IMR-90 (cell line): ENCODE results near the gene BTBD9. TPM values are rescaled to one million over a fixed set of nuclear protein-coding genes. Genes with fewer than 3 reads are reported as not detected.

Experiments
- ATAC-seq: fragments of 200-7000 bp; cut with Tn5 transposase; 2 replicates; pipeline ENCODE4 v1.9.1; 2020; ENCODE audit warnings: low read depth, mild to moderate bottlenecking, moderate library complexity
- BruUV-seq: library from RNA; stranded (reverse); fragments of 400-500 nt; replicated peaks from 2 replicates; lab custom pipeline; 2021; lab: Mats Ljungman, UMichigan
- CTCF ChIA-PET: fragments of 300-600 bp; formaldehyde crosslinking; extraction: SDS; loops from one replicate; lab custom pipeline; 2021; ENCODE audit warnings: antibody characterized with exemption; lab: Yijun Ruan, JAX
- POLR2A ChIA-PET: fragments of 300-600 bp; sonication (Branson Sonifier 250); formaldehyde crosslinking; loops from one replicate; lab custom pipeline; 2022; ENCODE audit warnings: antibody characterized with exemption; ENCODE audit not compliant: unreplicated experiment; lab: Charles Lee
- DNase-seq: peaks from one replicate; pipeline ENCODE4 v3.0.0; 2013
- H2AFZ ChIP-seq: replicated peaks from 2 replicates; pipeline ENCODE3; 2013; ENCODE audit warnings: low read length, mild to moderate bottlenecking; ENCODE audit not compliant: poor library complexity
- H2AK5ac ChIP-seq: 2 replicates; pipeline ENCODE4 v1.6.1; 2013; ENCODE audit warnings: low read depth, low read length, inconsistent platforms
- H2AK9ac ChIP-seq: replicated peaks from 2 replicates; pipeline ENCODE3; 2013; ENCODE audit warnings: mild to moderate bottlenecking, low read depth, low read length, moderate library complexity; ENCODE audit not compliant: poor library complexity
- H2BK120ac ChIP-seq: 2 replicates; pipeline ENCODE4 v1.6.1; 2013; ENCODE audit warnings: low read depth, low read length, inconsistent platforms
- H2BK15ac ChIP-seq: 3 replicates; pipeline ENCODE4 v1.6.1; 2013; ENCODE audit warnings: low read depth, low read length, inconsistent platforms
- H2BK20ac ChIP-seq: 2 replicates; pipeline ENCODE4 v1.6.1; 2013; ENCODE audit warnings: low read depth, mild to moderate bottlenecking, inconsistent platforms, low read length, moderate library complexity
- H2BK5ac ChIP-seq: 2 replicates; pipeline ENCODE4 v1.6.1; 2013; ENCODE audit warnings: mild to moderate bottlenecking, low read depth, low read length, inconsistent platforms; ENCODE audit not compliant: poor library complexity, severe bottlenecking
- H3K14ac ChIP-seq: replicated peaks from 2 replicates; pipeline ENCODE4 v1.6.1; 2013; ENCODE audit warnings: low read depth, low read length, inconsistent platforms
- H3K18ac ChIP-seq: 2 replicates; pipeline ENCODE4 v1.6.1; 2013; ENCODE audit warnings: low read depth, low read length, control low read depth
- H3K23ac ChIP-seq: 2 replicates; pipeline ENCODE4 v1.6.1; 2013; ENCODE audit warnings: low read depth, low read length, inconsistent platforms
- H3K27ac ChIP-seq: 2 replicates; pipeline ENCODE4 v1.5.1; 2013; ENCODE audit warnings: mild to moderate bottlenecking, control low read depth, low read length; ENCODE audit not compliant: insufficient read depth
- H3K27me3 ChIP-seq: 2 replicates; pipeline ENCODE4 v1.6.1; 2013; ENCODE audit warnings: low read length; ENCODE audit not compliant: control insufficient read depth, insufficient read depth
- H3K36me3 ChIP-seq: 2 replicates; pipeline ENCODE4 v1.6.1; 2013; ENCODE audit warnings: low read length, mixed read lengths; ENCODE audit not compliant: control insufficient read depth, insufficient read depth
- H3K4ac ChIP-seq: 2 replicates; pipeline ENCODE4 v1.6.1; 2013; ENCODE audit warnings: low read depth, low read length, inconsistent platforms
- H3K4me1 ChIP-seq: 2 replicates; pipeline ENCODE4 v1.6.1; 2013; ENCODE audit warnings: low read length, mixed read lengths; ENCODE audit not compliant: control insufficient read depth, insufficient read depth
- H3K4me2 ChIP-seq: 2 replicates; pipeline ENCODE4 v1.6.1; 2013; ENCODE audit warnings: low read depth, mild to moderate bottlenecking, control low read depth, low read length, moderate library complexity
- H3K4me3 ChIP-seq: 2 replicates; pipeline ENCODE4 v1.5.1; 2013; ENCODE audit warnings: low read depth, mild to moderate bottlenecking, control low read depth, low read length, moderate library complexity; ENCODE audit not compliant: insufficient read depth
- H3K56ac ChIP-seq: 2 replicates; pipeline ENCODE4 v1.6.1; 2013; ENCODE audit warnings: low read length, inconsistent platforms; ENCODE audit not compliant: insufficient read depth; ENCODE audit errors: extremely low read depth
- H3K79me1 ChIP-seq, 2 experiments: 2 replicates each; pipeline ENCODE4 v1.6.1; 2013; ENCODE audit warnings: low read length in 2 of 2, inconsistent platforms in 1 of 2, low read depth in 1 of 2
- H3K9ac ChIP-seq: 2 replicates; pipeline ENCODE4 v1.6.1; 2013; ENCODE audit warnings: low read depth, low read length, control low read depth
- H3K9me1 ChIP-seq: 2 replicates; pipeline ENCODE4 v1.6.1; 2013; ENCODE audit warnings: low read length, inconsistent platforms; ENCODE audit not compliant: insufficient read depth
- H3K9me3 ChIP-seq: 2 replicates; pipeline ENCODE4 v1.6.1; 2013; ENCODE audit warnings: low read length; ENCODE audit not compliant: control insufficient read depth, insufficient read depth
- H4K20me1 ChIP-seq: 2 replicates; pipeline ENCODE4 v1.6.1; 2013; ENCODE audit warnings: low read length, inconsistent platforms; ENCODE audit not compliant: insufficient read depth
- H4K5ac ChIP-seq: 2 replicates; pipeline ENCODE4 v1.6.1; 2013; ENCODE audit warnings: mild to moderate bottlenecking, low read depth, low read length, control low read depth
- H4K8ac ChIP-seq, 2 experiments: 2 replicates each; pipeline ENCODE4 v1.6.1; 2013; ENCODE audit warnings: low read depth in 2 of 2, low read length in 2 of 2, control low read depth in 1 of 2, inconsistent platforms in 1 of 2
- H4K91ac ChIP-seq: 2 replicates; pipeline ENCODE4 v1.6.1; 2013; ENCODE audit warnings: low read depth, low read length, inconsistent platforms; ENCODE audit not compliant: insufficient read depth
- BHLHE40 ChIP-seq: fragments of 150-350 bp; IDR thresholded peaks from 2 replicates; pipeline ENCODE4 v1.6.1; 2016; ENCODE audit warnings: mild to moderate bottlenecking, low read depth, low read length
- CEBPB ChIP-seq: IDR thresholded peaks from 2 replicates; pipeline ENCODE4 v1.6.1; 2012; ENCODE audit warnings: low read depth, low read length, improper control_type of control experiment
- MAFK ChIP-seq: IDR thresholded peaks from 2 replicates; pipeline ENCODE4 v1.6.1; 2012; ENCODE audit warnings: low read depth, low read length, improper control_type of control experiment
- MAZ ChIP-seq: IDR thresholded peaks from 2 replicates; pipeline ENCODE4 v1.6.1; 2012; ENCODE audit warnings: low read depth, mild to moderate bottlenecking, low read length, improper control_type of control experiment, moderate library complexity, borderline replicate concordance
- POLR2A ChIP-seq: IDR thresholded peaks from 2 replicates; pipeline ENCODE4 v1.6.1; 2012; ENCODE audit warnings: mild to moderate bottlenecking, low read depth, low read length
- RCOR1 ChIP-seq: IDR thresholded peaks from 2 replicates; pipeline ENCODE4 v1.6.1; 2012; ENCODE audit warnings: mild to moderate bottlenecking, low read length, improper control_type of control experiment; ENCODE audit not compliant: insufficient replicate concordance
- WGBS, 2 experiments: methylation state at CpG; one replicate each; pipeline versions ENCODE4 v1.1.5 to v1.1.7; 2013; ENCODE audit warnings: missing lambda C conversion rate in 2 of 2; ENCODE audit not compliant: insufficient read length in 1 of 2; ENCODE audit errors: extremely low coverage in 2 of 2; 5-methylcytosine and 5-hydroxymethylcytosine counted together
- dilution Hi-C: fragments of 300-500 bp; cut with HindIII; formaldehyde crosslinking; loops from one replicate; pipeline ENCODE4 v1.14.3; 2018; ENCODE audit warnings: low sequenced_read_pairs; ENCODE audit not compliant: unreplicated experiment
- in situ Hi-C: fragments of 300-500 bp; cut with MboI; formaldehyde crosslinking; loops from 3 replicates; pipeline ENCODE4 v1.14.3; 2019; ENCODE audit warnings: low sequenced_read_pairs, inconsistent platforms, mixed read lengths
- intact Hi-C: fragments of 100-400 bp; cut with micrococcal nuclease; formaldehyde crosslinking; loops from 2 replicates; pipeline ENCODE4 v1.10.0; 2022
- polyA plus RNA-seq, 3 experiments: library from polyadenylated mRNA; depleted of rRNA; stranded (reverse); fragments of >200 nt; gene quantifications; 2 replicates each; pipeline ENCODE4 v1.2.3, GENCODE V29; 2012; ENCODE audit warnings: low replicate concordance in 1 of 3
- total RNA-seq: library from RNA; depleted of rRNA; stranded (reverse); fragments of >200 nt; gene quantifications from 2 replicates; pipeline ENCODE4 v1.2.3, GENCODE V29; 2012
- TF ChIP-seq, protein P1 (sequence below): fragments of 150-350 bp; IDR thresholded peaks from 2 replicates; pipeline ENCODE4 v1.6.1; 2017; ENCODE audit warnings: mild to moderate bottlenecking, antibody characterized with exemption, low read length, low read depth
- TF ChIP-seq, protein P2 (sequence below): conservative IDR thresholded peaks from 2 replicates; pipeline ENCODE4 v1.5.1; 2012; ENCODE audit warnings: mild to moderate bottlenecking, low read depth, low read length, improper control_type of control experiment
- TF ChIP-seq, protein P3 (sequence below): fragments of 150-350 bp; IDR thresholded peaks from 2 replicates; pipeline ENCODE4 v1.6.1; 2016; ENCODE audit warnings: low read depth, mild to moderate bottlenecking, low read length, moderate library complexity, borderline replicate concordance

Gene BTBD9
- total and polyA plus RNA-seq, 2 of the 4 experiments (the other 2 are of a cell fraction): 4.1 to 22.0 TPM

DNA sequence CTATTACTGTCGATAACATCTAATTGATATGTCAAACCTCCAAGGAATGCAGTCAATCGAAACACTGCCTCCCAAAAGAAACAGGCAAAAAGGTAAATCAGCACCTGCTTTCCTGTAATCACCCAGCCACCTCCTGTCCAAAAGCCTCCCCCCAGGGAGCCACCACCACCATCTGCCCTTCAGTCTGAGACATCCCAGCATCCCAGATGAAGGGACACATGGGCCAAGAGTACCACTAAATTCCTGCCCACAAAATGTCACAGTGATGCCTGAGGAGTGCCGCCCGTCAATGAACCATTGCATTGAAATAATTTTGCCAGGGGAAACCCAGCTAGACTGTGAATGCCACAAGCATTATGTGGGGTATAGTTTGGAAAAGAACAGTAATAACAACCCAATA, 418.5 kb downstream of the BTBD9 start:
- no peak overlapping the region for H3K23ac ChIP-seq
- intact Hi-C loops (no loop called here), in situ Hi-C loops (no loop called here), dilution Hi-C loops (no loop called here)
- ChIA-PET CTCF (no interaction called here), POLR2A (no interaction called here)
- no peak overlapping the region for H3K4me3 ChIP-seq
- ATAC-seq (no peak), DNase-seq (no peak)
- no peaks in the 10 kb centered on the region for H4K20me1 ChIP-seq
- H3K79me1 ChIP-seq: no peaks in the 10 kb centered on the region
- no peak overlapping the region for H3K14ac ChIP-seq
- no peak overlapping the region for H3K4me2 ChIP-seq
- H3K9me1 ChIP-seq: 0 out of 2 replicates have a peak, but pooled peaks cover 3% of the 10 kb centered on the region
- H3K4me1 ChIP-seq: no peaks in the 10 kb centered on the region
- no peak overlapping the region for H3K27ac ChIP-seq
- H2AFZ ChIP-seq: no peak overlapping the region
- no CpG with 5 or more reads among the region's 4 CpGs for WGBS, 2 experiments
- H4K8ac ChIP-seq: no peak overlapping the region
- no peaks in the 10 kb centered on the region for H3K9me3 ChIP-seq
- no TSS peak for BruUV-seq
- H2BK120ac ChIP-seq: no peak overlapping the region
- H3K27me3 ChIP-seq: no peaks in the 10 kb centered on the region
- TF ChIP-seq BHLHE40 (no peak), CEBPB (no peak), POLR2A (no peak), RCOR1 (no peak), MAFK (no peak), MAZ (no peak)
- TF ChIP-seq, protein P1, sequence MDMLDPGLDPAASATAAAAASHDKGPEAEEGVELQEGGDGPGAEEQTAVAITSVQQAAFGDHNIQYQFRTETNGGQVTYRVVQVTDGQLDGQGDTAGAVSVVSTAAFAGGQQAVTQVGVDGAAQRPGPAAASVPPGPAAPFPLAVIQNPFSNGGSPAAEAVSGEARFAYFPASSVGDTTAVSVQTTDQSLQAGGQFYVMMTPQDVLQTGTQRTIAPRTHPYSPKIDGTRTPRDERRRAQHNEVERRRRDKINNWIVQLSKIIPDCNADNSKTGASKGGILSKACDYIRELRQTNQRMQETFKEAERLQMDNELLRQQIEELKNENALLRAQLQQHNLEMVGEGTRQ: no peak
- TF ChIP-seq, protein P2, sequence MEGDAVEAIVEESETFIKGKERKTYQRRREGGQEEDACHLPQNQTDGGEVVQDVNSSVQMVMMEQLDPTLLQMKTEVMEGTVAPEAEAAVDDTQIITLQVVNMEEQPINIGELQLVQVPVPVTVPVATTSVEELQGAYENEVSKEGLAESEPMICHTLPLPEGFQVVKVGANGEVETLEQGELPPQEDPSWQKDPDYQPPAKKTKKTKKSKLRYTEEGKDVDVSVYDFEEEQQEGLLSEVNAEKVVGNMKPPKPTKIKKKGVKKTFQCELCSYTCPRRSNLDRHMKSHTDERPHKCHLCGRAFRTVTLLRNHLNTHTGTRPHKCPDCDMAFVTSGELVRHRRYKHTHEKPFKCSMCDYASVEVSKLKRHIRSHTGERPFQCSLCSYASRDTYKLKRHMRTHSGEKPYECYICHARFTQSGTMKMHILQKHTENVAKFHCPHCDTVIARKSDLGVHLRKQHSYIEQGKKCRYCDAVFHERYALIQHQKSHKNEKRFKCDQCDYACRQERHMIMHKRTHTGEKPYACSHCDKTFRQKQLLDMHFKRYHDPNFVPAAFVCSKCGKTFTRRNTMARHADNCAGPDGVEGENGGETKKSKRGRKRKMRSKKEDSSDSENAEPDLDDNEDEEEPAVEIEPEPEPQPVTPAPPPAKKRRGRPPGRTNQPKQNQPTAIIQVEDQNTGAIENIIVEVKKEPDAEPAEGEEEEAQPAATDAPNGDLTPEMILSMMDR: no peak
- TF ChIP-seq, protein P3, sequence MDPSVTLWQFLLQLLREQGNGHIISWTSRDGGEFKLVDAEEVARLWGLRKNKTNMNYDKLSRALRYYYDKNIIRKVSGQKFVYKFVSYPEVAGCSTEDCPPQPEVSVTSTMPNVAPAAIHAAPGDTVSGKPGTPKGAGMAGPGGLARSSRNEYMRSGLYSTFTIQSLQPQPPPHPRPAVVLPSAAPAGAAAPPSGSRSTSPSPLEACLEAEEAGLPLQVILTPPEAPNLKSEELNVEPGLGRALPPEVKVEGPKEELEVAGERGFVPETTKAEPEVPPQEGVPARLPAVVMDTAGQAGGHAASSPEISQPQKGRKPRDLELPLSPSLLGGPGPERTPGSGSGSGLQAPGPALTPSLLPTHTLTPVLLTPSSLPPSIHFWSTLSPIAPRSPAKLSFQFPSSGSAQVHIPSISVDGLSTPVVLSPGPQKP: no peak
- H2AK9ac ChIP-seq: no peak overlapping the region
- H3K4ac ChIP-seq: no peak overlapping the region
- H2BK15ac ChIP-seq: no peak overlapping the region
- no peak overlapping the region for H4K5ac ChIP-seq
- H3K9ac ChIP-seq: no peak overlapping the region
- H2AK5ac ChIP-seq: no peak overlapping the region
- H2BK20ac ChIP-seq: no peak overlapping the region
- no peak overlapping the region for H3K56ac ChIP-seq
- H3K18ac ChIP-seq: no peak overlapping the region
- no peaks in the 10 kb centered on the region for H3K36me3 ChIP-seq
- no peak overlapping the region for H4K91ac ChIP-seq
- no peak overlapping the region for H2BK5ac ChIP-seq
